GM12891 (cell line): Measurements from ENCODE around the gene KCNIP1.

Experiments
- PAX5 ChIP-seq: IDR thresholded peaks from 2 replicates; pipeline ENCODE4 v1.6.1; 2011; ENCODE audit warnings: low read length, moderate library complexity, mild to moderate bottlenecking; ENCODE audit not compliant: insufficient read depth, severe bottlenecking
- POLR2A ChIP-seq: IDR thresholded peaks from 2 replicates; pipeline ENCODE4 v1.6.1; 2011; ENCODE audit warnings: low read depth, low read length, control low read depth
- POLR2AphosphoS5 ChIP-seq: IDR thresholded peaks from 2 replicates; pipeline ENCODE4 v1.6.1; 2011; ENCODE audit warnings: low read depth, low read length, control low read depth
- POU2F2 ChIP-seq: IDR thresholded peaks from 2 replicates; pipeline ENCODE4 v1.6.1; 2011; ENCODE audit warnings: low read depth, mild to moderate bottlenecking, control low read depth, low read length, moderate library complexity
- SPI1 ChIP-seq: IDR thresholded peaks from 2 replicates; pipeline ENCODE4 v1.6.1; 2011; ENCODE audit warnings: low read depth, low read length, control low read depth
- TAF1 ChIP-seq: IDR thresholded peaks from 2 replicates; pipeline ENCODE4 v1.6.1; 2011; ENCODE audit warnings: low read depth, low read length, control low read depth

DNA sequence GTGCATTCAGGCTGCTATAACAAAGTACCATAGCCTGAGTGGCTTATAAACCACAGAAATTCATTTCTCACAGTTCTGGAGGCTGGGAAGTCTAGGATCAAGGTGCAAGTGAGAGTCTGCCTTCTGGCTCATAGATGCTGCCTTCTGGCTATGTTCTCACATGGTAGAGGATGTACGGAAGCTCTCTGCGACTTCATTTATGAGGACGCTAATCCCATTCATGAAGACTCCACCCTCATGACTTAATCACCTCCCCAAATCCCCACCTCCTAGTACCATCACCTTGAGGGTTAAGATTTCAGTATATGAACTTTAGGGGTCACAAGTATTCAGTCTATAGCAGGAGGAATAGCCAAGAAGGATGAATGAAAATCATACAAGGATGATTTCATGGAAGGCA, 37.3 kb upstream of the KCNIP1 start:
- TF ChIP-seq POLR2AphosphoS5 (no peak), TAF1 (no peak), SPI1 (no peak), POLR2A (no peak), PAX5 (no peak), POU2F2 (no peak)
